GM18870 (cell line): Measurements from ENCODE around the gene CENPP.
A peak's percentile ranks its signal among the peaks of the same experiment; 100 is the strongest.
"Not testable (repeated sequence)": the region's sequence is repeated elsewhere in the genome, so short reads cannot be mapped to it uniquely, and the experiment has no call there.

Experiments
- ATAC-seq: cut with Tn5 transposase; IDR thresholded peaks from one replicate; pipeline ENCODE4 v1.9.1; 2021; ENCODE audit warnings: moderate library complexity; ENCODE audit not compliant: unreplicated experiment

The CENPP gene

DNA sequence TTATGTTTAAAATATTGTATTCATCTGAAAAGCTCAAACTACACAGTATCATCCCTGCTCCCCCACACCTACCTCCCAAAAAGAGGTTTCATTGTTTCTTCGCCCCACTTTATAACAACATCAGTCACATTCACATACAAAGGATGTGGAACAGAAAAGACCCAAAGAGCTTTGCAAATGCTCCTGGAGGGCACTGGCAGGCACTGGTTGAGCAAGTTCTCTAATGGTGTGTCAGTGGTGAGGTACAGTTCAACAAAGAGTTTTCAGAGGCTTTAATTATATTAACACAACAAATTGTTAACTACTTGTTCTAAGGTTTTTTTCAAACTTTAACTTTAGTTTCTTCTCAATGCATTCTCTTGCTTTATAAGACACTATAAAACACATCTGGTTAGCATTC is 264.2 kb downstream of the CENPP start:
- no peak for ATAC-seq

- ATAC-seq: no peak
Observed at GRCh38 chr9:92590377-92590776, 264.6 kb downstream of the CENPP start.

GRCh38 chr9:92592537-92592936 is 266.8 kb downstream of the CENPP start:
- no peak for ATAC-seq

GRCh38 chr9:92592946-92593861 is 267.5 kb downstream of the CENPP start:
- no peak for ATAC-seq

DNA sequence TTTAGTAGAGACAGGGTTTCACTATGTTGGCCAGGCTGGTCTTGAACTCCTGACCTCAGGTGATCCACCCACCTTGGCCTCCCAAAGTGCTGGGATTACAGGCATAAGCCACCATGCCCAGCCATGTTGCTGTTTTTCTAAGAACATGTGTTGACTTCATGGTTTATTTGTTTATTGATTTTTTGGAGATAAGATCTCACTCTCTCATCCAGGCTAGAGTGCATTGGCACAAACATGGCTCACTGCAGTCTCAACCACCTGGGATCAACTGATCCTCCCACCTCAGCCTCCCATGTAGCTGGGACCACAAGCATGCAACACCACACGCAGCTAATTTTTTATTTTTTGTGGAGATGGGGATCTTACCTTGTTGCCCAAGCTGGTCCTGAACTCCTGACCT is 269.3 kb downstream of the CENPP start:
- not testable (repeated sequence) for ATAC-seq

DNA sequence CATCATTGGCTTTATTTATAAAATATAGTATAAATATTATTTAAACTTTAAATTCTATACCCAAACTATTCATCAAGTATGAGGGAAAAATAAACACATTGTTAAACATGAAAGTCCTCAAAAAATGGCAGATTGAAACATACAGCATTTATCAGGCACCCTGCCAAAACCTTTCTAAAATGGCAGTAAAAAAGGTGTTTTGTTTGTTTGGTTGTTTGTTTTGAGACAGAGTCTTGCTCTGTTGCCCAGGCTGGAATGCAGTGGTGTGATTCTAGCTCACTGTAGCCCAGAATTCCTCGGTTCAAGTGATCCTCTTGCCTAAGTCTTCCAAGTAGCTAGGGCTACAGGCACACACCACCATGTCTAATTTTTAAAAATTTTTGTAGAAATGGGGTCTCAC is 270.2 kb downstream of the CENPP start:
- no peak for ATAC-seq

DNA sequence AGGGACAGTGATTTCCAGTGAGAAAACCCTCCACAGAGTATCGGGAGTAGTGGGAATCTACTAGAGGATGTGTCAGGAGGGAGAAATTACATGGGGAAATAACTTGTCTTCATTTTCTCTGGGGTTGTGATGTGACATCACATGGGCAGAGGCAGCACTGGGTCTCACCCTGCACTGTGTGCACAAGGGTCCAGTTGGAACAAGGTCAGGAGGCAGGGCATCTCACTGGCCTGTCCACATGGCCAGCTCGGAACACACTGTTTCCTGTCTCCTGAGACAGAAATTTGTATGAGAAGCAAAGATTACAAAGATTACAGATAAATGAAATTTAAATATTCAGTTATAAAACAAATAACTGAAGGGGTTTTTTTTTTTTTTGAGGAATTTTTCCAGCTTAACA is 272.6 kb downstream of the CENPP start:
- no peak for ATAC-seq

GRCh38 chr9:92599938-92600461 is 274.2 kb downstream of the CENPP start:
- ATAC-seq: no peak

DNA sequence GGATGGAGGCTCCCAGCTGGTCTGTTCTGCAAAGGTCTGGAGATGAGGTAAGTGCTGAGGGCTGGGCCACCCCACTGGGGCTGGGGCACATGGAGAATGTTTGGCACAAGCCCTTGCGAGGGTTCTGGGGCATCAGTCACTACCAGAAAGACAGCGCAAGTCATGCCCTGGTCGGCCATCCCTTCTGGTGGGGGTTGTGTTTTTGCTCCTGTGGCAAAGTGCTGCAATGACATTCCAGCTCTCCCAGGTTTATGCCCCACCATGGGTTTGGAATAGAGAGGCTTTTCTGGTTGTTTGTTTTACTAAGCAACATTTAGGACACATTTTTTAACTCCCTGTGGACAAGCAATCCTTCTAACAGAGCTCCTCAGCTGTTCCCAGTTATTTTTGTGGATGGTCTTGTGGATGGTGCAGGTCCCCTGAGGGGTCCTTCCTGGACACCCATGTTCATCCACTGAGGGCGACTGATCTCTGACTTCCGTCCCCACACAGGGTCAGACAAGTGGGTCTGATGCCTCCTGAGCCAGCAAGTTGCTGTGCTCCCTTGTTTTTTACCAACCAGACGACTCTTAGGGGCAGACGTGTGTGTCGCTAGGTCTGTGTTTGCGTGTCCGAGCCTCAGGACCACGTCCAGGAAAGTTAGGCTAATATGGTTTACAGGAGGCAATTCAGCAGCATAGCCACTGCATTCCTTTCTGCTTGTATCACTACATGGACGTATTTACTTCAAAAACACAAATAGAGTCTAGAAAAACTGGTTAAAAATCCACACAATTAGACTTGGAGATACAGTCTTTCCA is 274.9 kb downstream of the CENPP start:
- ATAC-seq: no peak

- ATAC-seq: no peak
Observed at GRCh38 chr9:92601451-92601850, 275.7 kb downstream of the CENPP start.

GRCh38 chr9:92602413-92602812 is 276.7 kb downstream of the CENPP start:
- ATAC-seq: no peak

GRCh38 chr9:92603100-92603499 is 277.3 kb downstream of the CENPP start:
- ATAC-seq: no peak

DNA sequence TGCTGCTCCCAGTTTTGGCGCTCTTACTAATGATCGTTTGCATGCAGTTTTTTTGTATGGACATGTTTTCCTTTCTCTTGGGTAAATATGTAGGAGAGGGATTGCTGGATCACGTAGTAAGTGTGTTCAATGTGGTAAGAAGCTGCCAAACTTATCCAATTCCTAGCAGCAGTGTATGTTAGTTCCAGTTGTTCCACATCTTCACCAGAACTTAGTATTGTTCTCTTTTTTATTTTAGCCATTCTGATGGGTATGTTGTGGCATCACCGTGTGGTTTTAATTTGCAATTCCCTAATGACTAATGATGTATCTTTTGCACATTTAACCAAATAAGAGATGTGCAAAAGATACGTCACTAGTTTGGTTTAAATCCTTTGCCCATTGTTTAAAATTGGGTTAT is 278.2 kb downstream of the CENPP start:
- no peak for ATAC-seq

DNA sequence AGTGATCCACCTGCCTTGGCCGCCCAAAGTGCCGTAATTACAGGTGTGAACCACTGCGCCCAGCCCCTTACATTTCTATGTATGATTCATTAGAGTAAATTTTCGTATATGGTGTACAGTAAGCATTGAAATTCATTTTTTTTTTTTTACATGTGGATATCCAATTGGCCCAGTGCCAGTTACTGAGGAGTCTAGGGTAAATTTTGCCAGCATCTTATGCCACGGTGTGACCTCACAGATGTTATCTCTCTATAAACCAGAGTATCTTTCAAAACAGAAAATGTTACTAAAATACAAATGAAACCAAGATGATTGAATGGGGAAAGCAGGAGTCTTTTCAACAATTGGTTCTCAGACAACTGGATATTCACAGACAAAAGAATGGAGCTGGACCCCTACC is 279.5 kb downstream of the CENPP start:
- ATAC-seq: no peak

DNA sequence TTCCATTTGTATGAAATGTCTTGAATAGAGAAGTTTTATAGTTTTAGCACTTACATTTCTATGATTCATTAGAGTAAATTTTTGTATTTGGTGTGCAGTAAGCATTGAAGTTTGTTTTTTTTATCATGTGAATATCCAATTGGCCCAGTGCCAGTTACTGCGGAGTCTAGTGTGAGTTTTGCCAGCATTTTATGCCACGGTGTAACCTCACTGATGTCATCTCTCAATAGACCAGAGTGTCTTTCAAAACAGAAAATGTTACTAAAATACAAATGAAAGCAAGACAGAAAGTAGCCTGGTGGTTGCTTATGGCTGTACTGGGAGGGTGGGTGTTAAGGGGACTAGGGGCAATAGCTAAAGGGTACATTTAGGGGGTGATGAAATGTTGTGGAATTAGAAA is 281.3 kb downstream of the CENPP start:
- ATAC-seq: peak; percentile 64

DNA sequence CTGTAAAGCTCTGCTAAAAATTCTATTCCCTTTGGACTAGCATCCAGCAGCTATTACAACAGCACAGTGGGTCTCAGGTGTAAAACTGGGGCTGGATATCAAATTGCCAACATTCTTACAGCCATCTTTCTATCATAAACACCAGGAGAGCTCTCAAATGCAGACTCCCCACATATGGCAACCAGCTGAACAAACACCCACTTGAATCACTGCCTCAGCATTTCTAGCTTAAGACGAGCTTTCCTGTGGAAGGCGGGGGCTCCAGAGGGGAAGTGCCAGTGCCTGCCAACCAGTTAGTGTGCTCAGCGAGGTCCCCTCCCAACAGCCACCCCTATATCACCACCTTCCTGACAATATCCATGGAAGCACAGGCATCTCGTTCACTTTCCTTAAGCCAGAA is 282.0 kb downstream of the CENPP start:
- no peak for ATAC-seq

DNA sequence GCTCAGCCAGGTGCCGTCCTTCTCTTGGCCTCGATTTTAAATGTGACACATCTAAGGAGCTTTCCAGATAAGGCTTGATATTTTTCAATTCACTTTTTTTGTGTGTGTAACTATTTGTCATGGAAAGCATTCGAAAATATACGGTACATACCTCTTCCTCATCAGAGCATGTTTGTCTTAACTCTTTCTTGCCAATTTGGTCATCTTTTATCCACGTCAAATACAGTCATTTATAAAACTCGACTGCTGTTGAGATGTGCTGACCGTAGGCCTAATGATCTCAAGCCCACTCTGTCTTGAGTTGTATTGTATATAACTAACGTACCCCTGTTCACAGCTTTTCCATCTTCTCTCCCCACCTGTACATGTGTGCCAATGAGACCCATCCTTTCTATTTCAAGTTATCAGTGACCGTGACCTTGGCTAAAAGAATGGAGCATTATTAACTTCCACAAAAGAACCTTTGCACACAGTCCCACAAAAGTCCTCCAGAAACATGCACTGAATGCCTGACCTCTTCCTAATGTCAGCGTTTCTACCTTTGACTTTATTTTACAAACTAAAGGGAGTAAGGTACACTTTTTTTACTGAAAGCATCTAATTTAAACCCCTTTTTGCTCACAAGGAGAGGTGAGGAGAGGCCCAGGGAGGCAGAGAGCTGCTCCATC is 282.6 kb downstream of the CENPP start:
- no peak for ATAC-seq

GRCh38 chr9:92608909-92609445 is 283.2 kb downstream of the CENPP start:
- no peak for ATAC-seq

DNA sequence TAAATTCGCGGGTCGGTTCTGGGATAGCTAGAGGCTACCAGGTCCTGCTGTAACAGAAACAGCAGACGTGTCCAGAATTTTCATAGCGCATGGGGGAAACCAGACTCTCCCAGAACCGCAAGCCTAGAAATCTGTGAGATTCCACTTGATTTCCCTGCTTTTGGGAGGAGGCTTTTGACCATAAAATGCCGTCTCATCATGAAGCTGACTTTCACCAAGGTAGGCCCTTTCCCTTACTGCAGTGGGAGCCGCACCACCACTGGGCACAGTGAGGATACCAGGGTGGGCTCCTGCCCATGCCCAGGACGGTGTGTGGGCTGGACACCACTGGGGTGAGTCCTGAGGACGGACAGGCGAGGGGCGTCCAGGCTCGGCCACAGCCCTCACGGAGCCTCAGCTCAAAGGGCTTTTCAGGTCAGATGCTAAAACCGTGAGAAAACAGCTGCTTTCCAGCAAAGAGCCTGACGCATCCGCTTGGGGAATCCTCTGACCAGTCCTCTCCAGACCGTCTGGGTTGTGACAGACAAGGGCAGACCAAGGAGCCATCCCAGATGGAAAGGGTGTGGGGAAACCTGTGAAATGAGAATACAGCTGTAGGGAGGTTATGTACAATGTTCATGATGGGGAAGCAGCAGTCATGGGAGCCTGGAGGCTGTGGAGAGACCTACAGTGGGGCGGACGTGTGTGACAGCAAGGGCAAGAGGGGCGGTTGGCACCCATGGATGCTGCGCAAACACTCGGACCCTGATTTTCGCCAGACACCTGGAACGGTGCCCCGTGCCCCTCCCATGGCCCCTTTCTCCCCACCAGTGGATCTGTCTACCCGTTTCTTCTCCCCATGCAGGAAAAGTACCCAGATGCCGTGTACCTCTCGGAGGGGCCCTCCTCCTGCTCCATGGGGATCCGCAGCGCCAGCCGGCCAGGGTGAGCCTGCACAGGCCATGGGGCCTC is 285.0 kb downstream of the CENPP start:
- ATAC-seq: no peak
